ENCODE measurements around the gene GATB.

- TF ChIP-seq CTCF (IDR thresholded peaks at IDR 0.05; ENCODE audit: low read depth, low read length): no peak
- TF ChIP-seq EZH2phosphoT487 (IDR thresholded peaks at IDR 0.05; ENCODE audit: low read depth): no peak
These were observed 16.2 kb downstream of the GATB start for GRCh38 chr4:151744614-151745013.
